Measurements from ENCODE around the gene BST2. TPM values are rescaled to one million over a fixed set of nuclear protein-coding genes. Genes with fewer than 3 reads are reported as not detected.

Gene BST2
- total RNA-seq, 3 donors from 2014 or later (not counting 1 experiment from before 2014, with no cell fraction given): 84.8 to 106 (median 100) TPM

DNA sequence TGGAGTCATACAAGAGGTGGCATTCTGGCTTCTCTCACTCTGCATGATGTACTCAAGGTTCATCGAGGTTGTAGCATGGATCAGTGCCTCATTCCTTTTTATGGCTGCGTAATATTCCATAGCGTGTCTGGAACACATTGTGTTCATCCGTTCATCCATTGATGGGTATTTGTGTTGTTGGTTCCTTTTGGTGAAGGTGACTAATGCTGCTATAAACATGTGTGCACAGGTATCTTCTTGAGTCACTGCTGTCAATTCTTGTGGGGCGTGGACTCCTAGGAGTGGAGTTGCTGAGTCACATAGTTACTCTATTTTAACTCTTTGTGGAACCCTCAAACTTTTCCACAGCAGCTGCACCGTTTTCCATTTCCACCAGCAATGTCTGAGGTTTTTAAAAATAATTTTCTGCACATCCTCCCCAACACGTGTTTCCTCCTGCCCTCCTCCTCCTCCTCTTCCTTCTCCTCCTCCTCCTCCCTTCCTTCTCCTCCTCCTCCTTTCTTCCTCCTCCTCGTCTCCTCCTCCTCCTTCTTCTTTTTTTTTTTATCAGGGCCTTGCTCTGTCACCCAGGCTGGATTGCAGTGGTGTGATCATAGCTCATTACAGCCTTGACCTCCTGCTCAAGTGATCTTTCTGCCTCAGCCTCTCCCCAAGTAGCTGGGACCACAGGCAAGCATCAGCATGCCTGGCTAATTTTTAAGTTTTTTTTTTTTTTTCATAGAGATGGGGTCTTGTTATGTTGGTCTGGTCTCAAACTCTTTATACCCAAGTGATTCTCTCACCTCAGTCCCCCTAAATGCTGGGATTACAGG is 45.0 kb upstream of the BST2 start:
- peaks cover 22% of the 10 kb centered on the region for H3K27me3 ChIP-seq (ENCODE audit: control insufficient read depth, insufficient read depth, low read length)
- Mint-ChIP-seq H3K4me3 (no peak overlapping the region), H3K36me3 (no peaks in the 10 kb centered on the region), H3K9me3 (no peaks in the 10 kb centered on the region), H3K4me1 (no peaks in the 10 kb centered on the region), H3K27ac (no peak overlapping the region), H3K27me3 (ENCODE audit: low read depth in 2 of 2) (peaks cover 8 to 28% of the 10 kb centered on the region in 2 donors)
- intact Hi-C loops (cut with micrococcal nuclease): no loop called here
- H3K4me1 ChIP-seq (ENCODE audit: control insufficient read depth, insufficient read depth, low read length): peaks cover 11% of the 10 kb centered on the region
- no peaks in the 10 kb centered on the region for H3K36me3 ChIP-seq (ENCODE audit: control insufficient read depth, insufficient read depth, low read length)
- no peak for ATAC-seq
- H3K27ac ChIP-seq (ENCODE audit: low read length): no peak overlapping the region
- peak in 1 of 2 donors; percentile 17 for DNase-seq
- TF ChIP-seq, protein P1, sequence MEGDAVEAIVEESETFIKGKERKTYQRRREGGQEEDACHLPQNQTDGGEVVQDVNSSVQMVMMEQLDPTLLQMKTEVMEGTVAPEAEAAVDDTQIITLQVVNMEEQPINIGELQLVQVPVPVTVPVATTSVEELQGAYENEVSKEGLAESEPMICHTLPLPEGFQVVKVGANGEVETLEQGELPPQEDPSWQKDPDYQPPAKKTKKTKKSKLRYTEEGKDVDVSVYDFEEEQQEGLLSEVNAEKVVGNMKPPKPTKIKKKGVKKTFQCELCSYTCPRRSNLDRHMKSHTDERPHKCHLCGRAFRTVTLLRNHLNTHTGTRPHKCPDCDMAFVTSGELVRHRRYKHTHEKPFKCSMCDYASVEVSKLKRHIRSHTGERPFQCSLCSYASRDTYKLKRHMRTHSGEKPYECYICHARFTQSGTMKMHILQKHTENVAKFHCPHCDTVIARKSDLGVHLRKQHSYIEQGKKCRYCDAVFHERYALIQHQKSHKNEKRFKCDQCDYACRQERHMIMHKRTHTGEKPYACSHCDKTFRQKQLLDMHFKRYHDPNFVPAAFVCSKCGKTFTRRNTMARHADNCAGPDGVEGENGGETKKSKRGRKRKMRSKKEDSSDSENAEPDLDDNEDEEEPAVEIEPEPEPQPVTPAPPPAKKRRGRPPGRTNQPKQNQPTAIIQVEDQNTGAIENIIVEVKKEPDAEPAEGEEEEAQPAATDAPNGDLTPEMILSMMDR (IDR thresholded peaks at IDR 0.05): no peak
- H3K9me3 ChIP-seq (ENCODE audit: control insufficient read depth, insufficient read depth, low read length): no peaks in the 10 kb centered on the region
- H3K4me3 ChIP-seq (ENCODE audit: low read length): no peak overlapping the region
- WGBS (ENCODE audit: insufficient coverage): 41% methylated on average over 8 of the region's 8 CpGs

DNA sequence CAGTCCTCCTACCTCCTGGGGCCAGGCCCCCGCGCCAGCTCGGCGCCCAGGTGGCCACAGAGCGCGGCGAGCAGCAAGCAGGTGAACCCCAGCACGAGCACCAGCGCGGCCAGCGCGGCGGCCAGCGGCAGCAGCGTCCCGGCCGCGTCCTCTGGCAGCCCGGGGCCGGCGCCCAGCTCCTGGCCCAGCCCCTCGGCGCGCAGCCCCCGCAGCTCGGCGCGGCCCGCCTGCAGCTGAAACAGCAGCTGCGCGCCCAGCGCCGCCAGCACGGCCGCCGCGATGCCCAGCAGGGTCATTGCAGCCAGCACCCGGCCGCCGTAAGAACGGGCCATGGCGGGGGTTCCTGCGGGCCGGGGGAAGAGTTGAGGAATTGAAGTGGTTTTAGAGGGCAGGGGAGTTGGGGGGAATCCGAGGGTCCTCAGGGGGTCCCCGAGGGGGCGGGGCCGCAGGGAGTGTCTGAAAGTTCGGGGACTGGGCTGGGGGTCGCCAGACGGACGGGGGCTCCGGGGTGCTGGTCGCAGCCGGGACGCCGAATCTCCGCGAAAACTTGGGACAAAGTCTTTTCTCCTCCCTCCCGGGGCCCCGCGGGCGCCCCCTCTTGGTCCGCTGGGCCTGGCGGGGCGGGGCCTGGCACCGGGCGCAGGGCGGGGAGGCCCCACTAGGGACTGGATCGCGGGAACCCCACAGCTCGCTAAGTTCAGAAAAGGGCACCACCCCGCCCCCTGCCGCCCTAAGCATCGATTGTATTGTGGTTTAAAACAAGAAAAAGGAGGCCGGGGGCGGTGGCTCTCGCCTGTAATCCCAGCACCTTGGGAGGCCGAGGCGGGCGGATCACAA is 42.9 kb upstream of the BST2 start, which contains the start of gene TMEM221:
TSS of gene TMEM221 (minus strand) at position 538 of the 837 bp plus-strand sequence. CDS start at position 332, 206 bp downstream.
- intact Hi-C loops (cut with micrococcal nuclease): no loop called here
- H3K4me3 ChIP-seq (ENCODE audit: low read length): no peak within 1 kb of the TSS
- no peaks in the 10 kb centered on the region for H3K9me3 Mint-ChIP-seq
- ATAC-seq: peak; percentile 65 to 89 (median 89)
- peaks cover 6% of the 10 kb centered on the region for H3K4me1 ChIP-seq (ENCODE audit: control insufficient read depth, insufficient read depth, low read length)
- whole genome bisulfite sequencing (ENCODE audit: insufficient coverage): 2% methylated on average over 81 of the region's 81 CpGs
- H3K27ac ChIP-seq (ENCODE audit: low read length): no peak within 1 kb of the TSS
- no peak within 1 kb of the TSS for H3K27ac Mint-ChIP-seq
- H3K27me3 Mint-ChIP-seq (ENCODE audit: low read depth in 2 of 2): peaks cover 8 to 20% of the 10 kb centered on the region in 2 donors
- H3K9me3 ChIP-seq (ENCODE audit: control insufficient read depth, insufficient read depth, low read length): no peaks in the 10 kb centered on the region
- H3K4me3 Mint-ChIP-seq: no peak within 1 kb of the TSS
- peaks cover 15% of the 10 kb centered on the region for H3K27me3 ChIP-seq (ENCODE audit: control insufficient read depth, insufficient read depth, low read length)
- no peaks in the 10 kb centered on the region for H3K36me3 ChIP-seq (ENCODE audit: control insufficient read depth, insufficient read depth, low read length)
- no peaks in the 10 kb centered on the region for H3K36me3 Mint-ChIP-seq
- peak; percentile 43 to 77 for DNase-seq
- H3K4me1 Mint-ChIP-seq: no peaks in the 10 kb centered on the region
- TF ChIP-seq, protein P1 (IDR thresholded peaks at IDR 0.05): peak; percentile 58

DNA sequence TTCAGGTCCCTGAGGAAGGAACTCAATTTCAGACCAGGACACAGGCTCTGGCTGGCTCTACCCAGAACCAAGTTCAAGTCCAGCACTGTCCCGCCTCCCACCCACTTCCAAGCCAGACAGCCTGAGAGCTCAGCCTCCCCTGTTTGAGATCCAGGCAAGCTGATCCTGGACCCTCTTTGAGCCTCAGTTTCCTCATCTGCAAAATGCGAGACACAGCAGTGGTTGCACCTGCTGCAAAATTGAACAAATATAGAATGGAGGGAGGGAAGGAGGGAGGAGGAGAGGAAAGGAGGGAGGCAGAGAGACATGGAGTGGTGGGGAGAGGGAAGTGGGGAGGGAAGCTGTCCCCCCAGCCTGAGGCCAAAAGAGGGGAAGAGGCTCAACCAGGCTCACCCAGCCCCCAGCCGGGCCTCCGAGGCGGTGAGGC is 42.3 kb upstream of the BST2 start:
- Histone ChIP-seq H3K4me3 (ENCODE audit: low read length) (no peak overlapping the region), H3K4me1 (ENCODE audit: control insufficient read depth, insufficient read depth, low read length) (peaks cover 4% of the 10 kb centered on the region), H3K9me3 (ENCODE audit: control insufficient read depth, insufficient read depth, low read length) (no peaks in the 10 kb centered on the region), H3K27ac (ENCODE audit: low read length) (no peak overlapping the region), H3K36me3 (ENCODE audit: control insufficient read depth, insufficient read depth, low read length) (no peaks in the 10 kb centered on the region), H3K27me3 (ENCODE audit: control insufficient read depth, insufficient read depth, low read length) (peaks cover 15% of the 10 kb centered on the region)
- DNase-seq (no peak), ATAC-seq (no peak)
- Mint-ChIP-seq H3K9me3 (no peaks in the 10 kb centered on the region), H3K36me3 (no peaks in the 10 kb centered on the region), H3K27me3 (ENCODE audit: low read depth in 2 of 2) (peaks cover 8 to 19% of the 10 kb centered on the region in 2 donors), H3K27ac (no peak overlapping the region), H3K4me3 (no peak overlapping the region), H3K4me1 (no peaks in the 10 kb centered on the region)
- intact Hi-C loops (cut with micrococcal nuclease): no loop called here
- 34% methylated on average over 5 of the region's 5 CpGs for WGBS (ENCODE audit: insufficient coverage)
- TF ChIP-seq, protein P1 (IDR thresholded peaks at IDR 0.05): no peak
